GM23338 (cell line): ENCODE measurements around the gene TENM3. TPM values are rescaled to one million over a fixed set of nuclear protein-coding genes. Genes with fewer than 3 reads are reported as not detected.

Experiments
- ATAC-seq: fragments of 200-7000 bp; cut with Tn5 transposase; 3 replicates; pipeline ENCODE4 v1.9.1; 2020
- DNase-seq: peaks from one replicate; pipeline ENCODE4 v3.0.0-alpha.2; 2015; ENCODE audit warnings: low spot score
- H2AFZ ChIP-seq: fragments of 200-600 bp; sonication (generic); 2 replicates; pipeline ENCODE4 v1.8.0; 2016; ENCODE audit warnings: antibody characterized with exemption, mild to moderate bottlenecking, moderate library complexity
- H3F3A ChIP-seq: fragments of 200-600 bp; sonication (generic); replicated peaks from 2 replicates; pipeline ENCODE4 v1.8.0; 2017; ENCODE audit warnings: antibody characterized with exemption, mixed run types, low read depth
- H3K27ac ChIP-seq: fragments of 200-600 bp; sonication (generic); 2 replicates; pipeline ENCODE4 v1.6.1; 2016; ENCODE audit warnings: low read depth
- H3K27me3 ChIP-seq: fragments of 200-600 bp; sonication (generic); 2 replicates; pipeline ENCODE4 v1.8.0; 2016; ENCODE audit warnings: mild to moderate bottlenecking, mixed run types, moderate library complexity; ENCODE audit not compliant: insufficient read depth
- H3K36me3 ChIP-seq: fragments of 200-600 bp; sonication (generic); 2 replicates; pipeline ENCODE4 v1.8.0; 2016; ENCODE audit warnings: mild to moderate bottlenecking; ENCODE audit not compliant: insufficient read depth
- H3K4me1 ChIP-seq: fragments of 200-600 bp; sonication (generic); 2 replicates; pipeline ENCODE4 v1.8.0; 2016; ENCODE audit warnings: mild to moderate bottlenecking, moderate library complexity; ENCODE audit not compliant: insufficient read depth
- H3K4me2 ChIP-seq: fragments of 200-600 bp; sonication (generic); 2 replicates; pipeline ENCODE4 v1.7.1; 2017; ENCODE audit warnings: mixed run types
- H3K4me3 ChIP-seq: fragments of 200-600 bp; sonication (generic); 2 replicates; pipeline ENCODE4 v1.6.1; 2016; ENCODE audit warnings: mixed run types
- H3K79me2 ChIP-seq: fragments of 200-600 bp; sonication (generic); replicated peaks from 2 replicates; pipeline ENCODE4 v1.8.0; 2017; ENCODE audit warnings: mild to moderate bottlenecking; ENCODE audit not compliant: insufficient read depth
- H3K9me2 ChIP-seq: fragments of 200-600 bp; sonication (generic); 2 replicates; pipeline ENCODE4 v1.8.0; 2017; ENCODE audit not compliant: insufficient read depth
- H4K20me1 ChIP-seq: fragments of 200-600 bp; sonication (generic); replicated peaks from 2 replicates; pipeline ENCODE4 v1.8.0; 2017; ENCODE audit warnings: mild to moderate bottlenecking; ENCODE audit not compliant: insufficient read depth
- H3K27ac Mint-ChIP-seq: 2 replicates; pipeline ENCODE4 v1.8.0; 2020; ENCODE audit warnings: inconsistent platforms, mild to moderate bottlenecking, moderate library complexity, mixed read lengths
- H3K27me3 Mint-ChIP-seq: 3 replicates; pipeline ENCODE4 v1.8.0; 2022; ENCODE audit warnings: low read depth, mild to moderate bottlenecking, moderate library complexity, mixed read lengths, inconsistent platforms; ENCODE audit not compliant: insufficient read depth, poor library complexity
- H3K36me3 Mint-ChIP-seq: 3 replicates; pipeline ENCODE4 v1.8.0; 2021; ENCODE audit warnings: low read depth, mild to moderate bottlenecking, inconsistent platforms, moderate library complexity, mixed read lengths
- H3K4me1 Mint-ChIP-seq: 3 replicates; pipeline ENCODE4 v1.8.0; 2020; ENCODE audit warnings: mild to moderate bottlenecking, inconsistent platforms, mixed read lengths
- H3K4me3 Mint-ChIP-seq: 3 replicates; pipeline ENCODE4 v1.8.0; 2021; ENCODE audit warnings: moderate library complexity, mild to moderate bottlenecking, inconsistent platforms, mixed read lengths
- H3K9me3 Mint-ChIP-seq: 3 replicates; pipeline ENCODE4 v1.8.0; 2020; ENCODE audit warnings: moderate library complexity, mild to moderate bottlenecking, inconsistent platforms, mixed read lengths
- CREB1 ChIP-seq: fragments of 250-450 bp; sonication (Bioruptor Pico); IDR thresholded peaks from 2 replicates; pipeline ENCODE4 v1.5.0; 2020; ENCODE audit warnings: low read depth, mild to moderate bottlenecking, moderate library complexity
- EZH2 ChIP-seq: fragments of 200-600 bp; sonication (generic); IDR thresholded peaks from one replicate; pipeline ENCODE4 v1.8.0; 2017; ENCODE audit warnings: antibody characterized with exemption, mild to moderate bottlenecking, low read depth; ENCODE audit not compliant: unreplicated experiment
- EZH2phosphoT487 ChIP-seq: fragments of 200-600 bp; sonication (generic); IDR thresholded peaks from one replicate; pipeline ENCODE4 v1.8.1; 2018; ENCODE audit warnings: antibody characterized with exemption; ENCODE audit not compliant: unreplicated experiment
- JUNB ChIP-seq: IDR thresholded peaks from one replicate; pipeline ENCODE4 v1.6.1; 2016; ENCODE audit warnings: antibody characterized with exemption; ENCODE audit not compliant: unreplicated experiment
- STAT1 ChIP-seq: IDR thresholded peaks from one replicate; pipeline ENCODE4 v1.6.1; 2016; ENCODE audit warnings: antibody characterized with exemption; ENCODE audit not compliant: unreplicated experiment
- ZNF114 ChIP-seq: fragments of 250-450 bp; sonication (Bioruptor Pico); IDR thresholded peaks from 2 replicates; pipeline ENCODE4 v1.5.0; 2020; ENCODE audit warnings: mild to moderate bottlenecking, moderate library complexity
- ZNF462 ChIP-seq: fragments of 250-450 bp; sonication (Bioruptor Pico); IDR thresholded peaks from 2 replicates; pipeline ENCODE4 v1.5.0; 2020; ENCODE audit warnings: mild to moderate bottlenecking, moderate library complexity
- polyA plus RNA-seq: library from polyadenylated mRNA; unstranded; fragments of >200 nt; fragmentation: Nextera tagmentation; extraction: Ambion mirVana; gene quantifications from 2 replicates; pipeline ENCODE4 v1.2.1, GENCODE V29; 2016
- total RNA-seq: library from RNA; depleted of rRNA; stranded (reverse); fragments of >200 nt; shearing (Covaris generic); gene quantifications from 2 replicates; pipeline ENCODE4 v1.2.3, GENCODE V29; 2014

TENM3 gene
- total and polyA plus RNA-seq, 2 experiments from 2014 or later = 22.2 to 128 TPM

GRCh38 chr4:182400081-182400480 lies 156.9 kb downstream of the TENM3 start (continued):
- TF ChIP-seq ZNF462 = no peak

GRCh38 chr4:182400790-182401189 lies 157.6 kb downstream of the TENM3 start:
- peaks cover 8% of the 10 kb centered on the region for H3K4me1 Mint-ChIP-seq
- H3K27ac Mint-ChIP-seq = no peak overlapping the region
- H3K79me2 ChIP-seq = no peaks in the 10 kb centered on the region
- H2AFZ ChIP-seq = no peak overlapping the region
- no peak overlapping the region for H3K4me3 ChIP-seq
- 0 out of 3 replicates have a peak, but pooled peaks cover 3% of the 10 kb centered on the region for H3K9me3 Mint-ChIP-seq
- H3K27ac ChIP-seq = no peak overlapping the region
- no peak for DNase-seq
- H3K9me2 ChIP-seq = no peaks in the 10 kb centered on the region
- no peak for ATAC-seq
- H3K4me2 ChIP-seq = no peak overlapping the region
- no peaks in the 10 kb centered on the region for H3K4me1 ChIP-seq
- no peaks in the 10 kb centered on the region for H3K27me3 Mint-ChIP-seq
- no peak overlapping the region for H3K4me3 Mint-ChIP-seq
- no peaks in the 10 kb centered on the region for H3K36me3 ChIP-seq
- no peaks in the 10 kb centered on the region for H4K20me1 ChIP-seq
- H3K27me3 ChIP-seq = no peaks in the 10 kb centered on the region
- H3K36me3 Mint-ChIP-seq = peaks cover 5% of the 10 kb centered on the region
- H3F3A ChIP-seq = no peaks in the 10 kb centered on the region
- no peak for TF ChIP-seq EZH2phosphoT487
- TF ChIP-seq ZNF462 = no peak
- no peak for TF ChIP-seq JUNB
- TF ChIP-seq STAT1 = no peak
- TF ChIP-seq CREB1 (CRISPR knock-in tag) = no peak
- TF ChIP-seq EZH2 = no peak
- TF ChIP-seq ZNF114 (CRISPR knock-in tag) = no peak
